ENCODE results near the gene NUP58.
"Not testable (repeated sequence)": the region's sequence is repeated elsewhere in the genome, so short reads cannot be mapped to it uniquely, and the experiment has no call there.

Gene NUP58

GRCh38 chr13:25329706-25330105, 28.3 kb downstream of the NUP58 start:
- ATAC-seq (replicated peaks) (no peak), DNase-seq (no peak)
- Mint-ChIP-seq H3K27ac (peak overlapping the region in 1 of 2 donors; percentile 60), H3K4me1 (ENCODE audit: low read depth in 2 of 2) (peaks cover 2 to 10% of the 10 kb centered on the region in 2 donors), H3K36me3 (ENCODE audit: insufficient read depth) (peaks cover 82% of the 10 kb centered on the region), H3K4me3 (no peak overlapping the region), H3K27me3 (no peaks in the 10 kb centered on the region), H3K9me3 (no peaks in the 10 kb centered on the region)

DNA sequence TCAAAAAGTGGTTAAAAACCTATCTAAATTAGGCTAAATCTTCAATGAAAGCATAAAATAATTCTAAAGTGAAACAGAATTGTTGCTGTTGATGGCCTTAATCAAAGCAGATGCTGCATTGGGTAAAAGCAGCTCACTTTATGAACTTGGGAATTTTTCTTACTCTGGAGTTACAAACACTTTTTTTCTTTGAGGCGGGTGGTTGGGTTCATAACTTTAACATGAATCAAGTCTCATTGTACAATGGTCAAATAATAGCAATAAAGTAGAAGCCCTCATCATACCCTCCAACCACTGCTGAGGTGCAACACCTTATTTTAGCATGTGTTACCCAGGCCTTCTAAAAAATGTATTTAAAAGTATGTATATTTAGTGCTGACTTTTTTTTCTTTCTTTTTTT, 29.1 kb downstream of the NUP58 start:
- Mint-ChIP-seq H3K4me1 (ENCODE audit: low read depth in 2 of 2) (peaks cover 2 to 10% of the 10 kb centered on the region in 2 donors), H3K27ac (no peak overlapping the region), H3K36me3 (ENCODE audit: insufficient read depth) (peaks cover 78% of the 10 kb centered on the region), H3K27me3 (no peaks in the 10 kb centered on the region), H3K9me3 (no peaks in the 10 kb centered on the region), H3K4me3 (no peak overlapping the region)
- DNase-seq (no peak), ATAC-seq (replicated peaks) (no peak)

DNA sequence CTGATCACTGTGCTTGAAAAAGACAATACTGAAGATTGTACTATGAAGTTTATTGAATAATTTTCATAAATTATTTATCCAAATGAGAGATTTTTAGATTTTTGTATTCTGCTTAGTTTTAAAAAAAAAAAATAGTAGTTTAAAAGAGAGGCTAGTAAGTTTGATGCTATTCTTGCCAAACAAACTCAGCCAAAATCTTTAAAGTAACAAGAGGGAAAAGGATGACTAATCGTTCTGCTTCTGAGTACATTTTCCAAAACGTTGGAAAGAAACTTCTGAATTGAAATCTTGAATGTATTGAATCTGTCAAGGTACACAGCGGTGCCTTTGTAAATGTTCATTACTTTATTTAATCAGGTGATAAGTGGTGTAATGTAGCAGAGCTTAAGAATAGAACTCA, 34.4 kb downstream of the NUP58 start:
- no peak for ATAC-seq (replicated peaks)
- DNase-seq: no peak
- Mint-ChIP-seq H3K36me3 (ENCODE audit: insufficient read depth) (peaks cover 69% of the 10 kb centered on the region), H3K4me1 (ENCODE audit: low read depth in 2 of 2) (peaks cover 2 to 10% of the 10 kb centered on the region in 2 donors), H3K9me3 (no peaks in the 10 kb centered on the region), H3K27ac (no peak overlapping the region), H3K27me3 (no peaks in the 10 kb centered on the region), H3K4me3 (no peak overlapping the region)

- ATAC-seq (replicated peaks) (no peak), DNase-seq (no peak)
- Mint-ChIP-seq H3K27ac (no peak overlapping the region), H3K4me3 (no peak overlapping the region), H3K9me3 (no peaks in the 10 kb centered on the region), H3K27me3 (no peaks in the 10 kb centered on the region), H3K36me3 (ENCODE audit: insufficient read depth) (peaks cover 1% of the 10 kb centered on the region), H3K4me1 (ENCODE audit: low read depth in 2 of 2) (no peaks in the 10 kb centered on the region)
Measured at GRCh38 chr13:25345576-25345975, 44.2 kb downstream of the NUP58 start.

- Mint-ChIP-seq H3K36me3 (ENCODE audit: insufficient read depth) (no peaks in the 10 kb centered on the region), H3K9me3 (no peaks in the 10 kb centered on the region), H3K27me3 (peaks cover 0 to 2% of the 10 kb centered on the region in 2 donors), H3K4me3 (no peak overlapping the region), H3K4me1 (ENCODE audit: low read depth in 2 of 2) (no peaks in the 10 kb centered on the region), H3K27ac (no peak overlapping the region)
- ATAC-seq (replicated peaks) (no peak), DNase-seq (no peak)
Measured at GRCh38 chr13:25347151-25347550, 45.7 kb downstream of the NUP58 start.

DNA sequence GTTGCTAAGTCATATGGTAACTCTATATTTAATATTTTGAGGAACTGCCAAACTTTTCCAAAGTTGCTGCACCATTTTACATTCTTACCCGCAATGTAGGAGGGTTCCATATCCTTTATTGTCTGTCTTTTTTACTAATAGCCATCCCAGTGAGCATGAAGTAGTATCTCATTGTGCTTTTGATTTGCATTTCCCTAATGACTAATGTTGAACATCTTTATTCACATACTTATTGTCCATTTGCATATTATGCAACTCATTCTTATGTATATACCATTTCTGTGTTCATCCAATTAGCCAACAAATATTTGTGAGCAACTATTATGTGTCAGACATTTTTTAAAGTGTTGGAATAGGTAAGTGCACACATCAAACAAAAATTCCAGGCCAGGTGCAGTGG, 50.0 kb downstream of the NUP58 start:
- Mint-ChIP-seq H3K27ac (no peak overlapping the region), H3K36me3 (ENCODE audit: insufficient read depth) (no peaks in the 10 kb centered on the region), H3K4me1 (ENCODE audit: low read depth in 2 of 2) (no peaks in the 10 kb centered on the region), H3K9me3 (no peaks in the 10 kb centered on the region), H3K27me3 (peaks cover 33 to 38% of the 10 kb centered on the region in 2 donors), H3K4me3 (no peak overlapping the region)
- DNase-seq (no peak), ATAC-seq (replicated peaks) (no peak)

DNA sequence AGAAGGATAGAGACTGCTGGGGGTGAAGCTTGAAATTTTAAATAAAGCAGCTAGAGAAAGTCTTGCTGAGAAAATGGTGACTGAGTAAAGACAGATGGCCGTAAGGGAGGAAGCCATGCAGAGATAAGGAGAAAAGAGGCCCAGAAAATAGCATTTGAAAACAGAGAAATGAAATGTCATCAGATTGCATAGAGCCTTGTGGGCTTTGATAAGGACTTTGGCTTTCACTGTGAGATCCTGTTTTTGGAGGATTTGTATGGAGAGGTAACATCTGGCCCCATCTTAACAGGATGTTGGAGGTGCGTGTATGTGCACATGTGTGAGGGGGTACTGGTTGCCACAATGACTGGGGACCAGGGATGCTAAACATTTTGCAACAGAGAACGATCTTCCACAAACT, 50.8 kb downstream of the NUP58 start:
- peaks cover 41 to 46% of the 10 kb centered on the region in 2 donors for H3K27me3 Mint-ChIP-seq
- H3K36me3 Mint-ChIP-seq (ENCODE audit: insufficient read depth): no peaks in the 10 kb centered on the region
- no peaks in the 10 kb centered on the region for H3K9me3 Mint-ChIP-seq
- DNase-seq (no peak), ATAC-seq (replicated peaks) (no peak)
- H3K4me3 Mint-ChIP-seq: no peak overlapping the region
- H3K27ac Mint-ChIP-seq: no peak overlapping the region
- H3K4me1 Mint-ChIP-seq (ENCODE audit: low read depth in 2 of 2): no peaks in the 10 kb centered on the region

- ATAC-seq (replicated peaks): no peak
- DNase-seq: no peak
- Mint-ChIP-seq H3K4me3 (no peak overlapping the region), H3K27me3 (peaks cover 47 to 52% of the 10 kb centered on the region in 2 donors), H3K36me3 (ENCODE audit: insufficient read depth) (no peaks in the 10 kb centered on the region), H3K27ac (no peak overlapping the region), H3K9me3 (no peaks in the 10 kb centered on the region), H3K4me1 (ENCODE audit: low read depth in 2 of 2) (no peaks in the 10 kb centered on the region)
Measured at GRCh38 chr13:25352806-25353205, 51.4 kb downstream of the NUP58 start.

DNA sequence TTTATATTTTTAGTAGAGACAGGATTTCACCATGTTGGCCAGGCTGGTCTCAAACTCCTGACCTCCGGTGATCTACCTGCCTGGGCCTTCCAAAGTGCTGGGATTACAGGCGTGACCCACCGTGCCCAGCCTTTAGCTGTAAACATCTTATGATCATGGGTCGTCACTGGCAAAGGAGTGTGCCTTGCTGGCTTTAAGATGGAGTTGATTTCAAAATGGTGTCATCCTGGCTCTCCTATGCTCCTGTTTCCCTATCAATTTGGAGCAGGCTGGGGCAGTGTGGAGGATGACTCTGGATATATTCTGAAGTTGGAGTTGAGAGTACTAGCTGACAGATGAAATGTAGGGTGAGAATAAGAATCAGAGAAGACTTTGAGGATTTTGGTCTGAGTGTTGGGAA, 51.9 kb downstream of the NUP58 start:
- Mint-ChIP-seq H3K9me3 (no peaks in the 10 kb centered on the region), H3K4me1 (ENCODE audit: low read depth in 2 of 2) (no peaks in the 10 kb centered on the region), H3K27ac (no peak overlapping the region), H3K36me3 (ENCODE audit: insufficient read depth) (no peaks in the 10 kb centered on the region), H3K27me3 (peaks cover 52 to 57% of the 10 kb centered on the region in 2 donors), H3K4me3 (no peak overlapping the region)
- ATAC-seq (replicated peaks) (no peak), DNase-seq (no peak)

- Mint-ChIP-seq H3K27me3 (peaks cover 60 to 67% of the 10 kb centered on the region in 2 donors), H3K9me3 (no peaks in the 10 kb centered on the region)
- DNase-seq: no peak
Measured at GRCh38 chr13:25354377-25354776, 53.0 kb downstream of the NUP58 start.

GRCh38 chr13:25360443-25360842, 59.0 kb downstream of the NUP58 start:
- H3K9me3 Mint-ChIP-seq; DNase-seq; H3K36me3 Mint-ChIP-seq (ENCODE audit: insufficient read depth); ATAC-seq (replicated peaks); H3K4me1 Mint-ChIP-seq (ENCODE audit: low read depth in 2 of 2); H3K4me3 Mint-ChIP-seq; H3K27ac Mint-ChIP-seq: not testable (repeated sequence)
- peaks cover 48 to 51% of the 10 kb centered on the region in 2 donors for H3K27me3 Mint-ChIP-seq

More at GRCh38 chr13:25354377-25354776, 53.0 kb downstream of the NUP58 start:
- Mint-ChIP-seq H3K27ac (no peak overlapping the region), H3K4me1 (ENCODE audit: low read depth in 2 of 2) (no peaks in the 10 kb centered on the region), H3K36me3 (ENCODE audit: insufficient read depth) (no peaks in the 10 kb centered on the region), H3K4me3 (no peak overlapping the region)
- no peak for ATAC-seq (replicated peaks)

DNA sequence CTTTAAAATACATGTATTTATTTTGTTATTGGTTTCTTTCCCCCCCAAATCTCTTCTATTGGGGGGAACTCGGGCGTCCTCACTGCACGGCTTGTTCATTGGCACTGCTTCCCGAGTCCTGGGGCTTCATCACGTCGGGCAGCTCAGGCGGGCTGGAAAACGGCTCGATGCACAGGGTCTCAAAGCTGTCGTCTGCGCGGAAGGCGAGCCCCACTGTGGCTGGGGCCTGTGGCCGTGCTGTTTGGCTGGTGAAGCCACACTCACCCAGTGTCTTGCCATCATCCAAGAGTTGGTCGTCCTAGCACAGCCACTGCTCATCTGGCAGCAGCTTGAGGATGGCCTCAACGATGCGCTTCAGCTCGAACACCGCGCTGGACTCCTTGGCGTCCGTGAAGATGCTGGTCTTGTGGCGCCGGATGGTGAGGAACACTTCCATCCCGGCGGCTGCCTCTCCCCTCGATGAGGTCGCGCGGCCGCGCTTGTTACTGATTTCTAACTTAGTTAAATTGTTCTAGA, 64.4 kb downstream of the NUP58 start:
- Mint-ChIP-seq H3K36me3 (ENCODE audit: insufficient read depth) (no peaks in the 10 kb centered on the region), H3K4me1 (ENCODE audit: low read depth in 2 of 2) (no peaks in the 10 kb centered on the region), H3K27me3 (peaks cover 40 to 46% of the 10 kb centered on the region in 2 donors), H3K9me3 (no peaks in the 10 kb centered on the region), H3K4me3 (no peak overlapping the region), H3K27ac (no peak overlapping the region)
- ATAC-seq (replicated peaks): no peak
- DNase-seq: no peak

GRCh38 chr13:25371158-25371874, 69.9 kb downstream of the NUP58 start:
- Mint-ChIP-seq H3K27me3 (peaks cover 71 to 81% of the 10 kb centered on the region in 2 donors), H3K27ac (no peak overlapping the region), H3K4me1 (ENCODE audit: low read depth in 2 of 2) (peaks cover 0 to 3% of the 10 kb centered on the region in 2 donors), H3K9me3 (no peaks in the 10 kb centered on the region), H3K36me3 (ENCODE audit: insufficient read depth) (no peaks in the 10 kb centered on the region), H3K4me3 (peak overlapping the region; percentile 50 to 66)
- ATAC-seq (replicated peaks): no peak
- no peak for DNase-seq

DNA sequence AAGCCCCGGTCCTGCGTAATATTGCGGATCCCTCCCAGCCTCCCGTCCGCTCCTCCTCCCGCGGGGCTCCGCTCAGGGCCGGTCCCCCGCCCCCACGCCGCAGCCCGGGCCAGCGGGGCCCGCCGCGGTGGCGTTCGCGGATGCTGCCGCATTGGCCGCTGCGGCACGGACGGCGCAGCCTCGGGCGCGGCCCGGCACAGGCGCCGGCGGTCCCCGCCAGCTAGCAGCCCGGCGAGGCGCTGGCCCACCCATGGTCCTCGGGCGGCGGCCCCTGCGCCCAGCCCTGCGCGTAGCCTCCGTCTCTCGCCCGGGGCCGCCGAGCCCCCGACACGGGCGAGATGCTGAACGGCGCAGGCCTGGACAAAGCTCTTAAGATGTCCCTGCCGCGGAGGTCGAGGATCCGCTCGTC, 70.5 kb downstream of the NUP58 start, which contains the start of gene ATP8A2:
Gene ATP8A2 (plus strand): TSS at position 100 of the 409 bp plus-strand sequence. CDS start 239 bp downstream, at position 339.
- H3K27me3 Mint-ChIP-seq: peaks cover 71 to 79% of the 10 kb centered on the region in 2 donors
- H3K27ac Mint-ChIP-seq: no peak within 1 kb of the TSS
- H3K36me3 Mint-ChIP-seq (ENCODE audit: insufficient read depth): no peaks in the 10 kb centered on the region
- H3K4me3 Mint-ChIP-seq: peak within 1 kb of the TSS; percentile 50 to 66
- DNase-seq: no peak
- H3K4me1 Mint-ChIP-seq (ENCODE audit: low read depth in 2 of 2): peaks cover 0 to 3% of the 10 kb centered on the region in 2 donors
- no peaks in the 10 kb centered on the region for H3K9me3 Mint-ChIP-seq
- ATAC-seq (replicated peaks): no peak

Data from effector memory CD8-positive, alpha-beta T cell (primary cell).